Measurements from ENCODE around the gene CUX1.

GRCh38 chr7:101902680-101903514, 85.5 kb downstream of the CUX1 start:
- no peak for TF ChIP-seq CTCF (IDR thresholded peaks at IDR 0.05)
- TF ChIP-seq POLR2A (IDR thresholded peaks at IDR 0.05): no peak

Measured in suprapubic skin (tissue), 3 donors.